Measurements from ENCODE around the gene ADH5. TPM values are rescaled to one million over a fixed set of nuclear protein-coding genes. Genes with fewer than 3 reads are reported as not detected.

The ADH5 gene
- 449 and 450 TPM in 2 replicates for total RNA-seq

GRCh38 chr4:99088481-99089365 is at the start of gene ADH5:
TSS of gene ADH5 (minus strand) at chr4:99088788. CDS start at chr4:99088700, 88 bp downstream.

Other genes starting within 250 kb of the ADH5 start
- 114 and 143 TPM in 2 replicates for gene EIF4E, start 159.7 kb downstream of the ADH5 start, total RNA-seq
- 19.3 and 22.2 TPM in 2 replicates for gene METAP1, start 93.1 kb downstream of the ADH5 start, total RNA-seq
- not detected in 2 replicates for gene ADH4, start 55.5 kb upstream of the ADH5 start, total RNA-seq
- not detected in 2 replicates for gene ADH6, start 130.5 kb upstream of the ADH5 start, total RNA-seq
- gene ADH1A, start 202.2 kb upstream of the ADH5 start, total RNA-seq = 0.09 and 0.16 TPM in 2 replicates
- 104 and 567 TPM in 2 replicates for gene ADH1B, start 232.6 kb upstream of the ADH5 start, total RNA-seq